Neural cell (in vitro differentiated cells): ENCODE measurements around the gene NGF. TPM values are rescaled to one million over a fixed set of nuclear protein-coding genes. Genes with fewer than 3 reads are reported as not detected.
"Not testable (repeated sequence)": the region's sequence is repeated elsewhere in the genome, so short reads cannot be mapped to it uniquely, and the experiment has no call there.

Experiments used
- H2AFZ ChIP-seq: fragments of 200-600, 300-800 bp; sonication (generic), shearing (Covaris generic); 2 replicates; pipeline ENCODE4 v1.6.0; 2014; ENCODE audit warnings: low read depth, mild to moderate bottlenecking, antibody characterized with exemption, low read length, moderate library complexity
- H3F3A ChIP-seq: fragments of 200-600 bp; shearing (Covaris generic); 2 replicates; pipeline ENCODE4 v1.6.1; 2016; ENCODE audit warnings: mild to moderate bottlenecking, moderate library complexity, mixed read lengths, antibody characterized with exemption, low read length; ENCODE audit not compliant: insufficient read depth, poor library complexity, severe bottlenecking
- H3K27ac ChIP-seq: fragments of 200-600, 300-800 bp; sonication (generic), shearing (Covaris generic); 2 replicates; pipeline ENCODE4 v1.5.1; 2014; ENCODE audit warnings: mild to moderate bottlenecking, low read length, moderate library complexity
- H3K27me3 ChIP-seq: fragments of 300-800, 200-600 bp; sonication (generic), shearing (Covaris generic); 2 replicates; pipeline ENCODE4 v1.6.0; 2014; ENCODE audit warnings: mild to moderate bottlenecking, low read depth, low read length, moderate library complexity; ENCODE audit not compliant: insufficient read depth
- H3K36me3 ChIP-seq: fragments of 300-800, 200-600 bp; sonication (generic), shearing (Covaris generic); 2 replicates; pipeline ENCODE4 v1.5.1; 2014; ENCODE audit warnings: mild to moderate bottlenecking, antibody characterized with exemption, low read length, moderate library complexity; ENCODE audit not compliant: insufficient read depth
- H3K4me2 ChIP-seq: fragments of 300-800, 200-600 bp; sonication (generic), shearing (Covaris generic); 2 replicates; pipeline ENCODE4 v1.6.0; 2014; ENCODE audit warnings: mild to moderate bottlenecking, low read length
- H3K4me3 ChIP-seq: fragments of 300-800, 200-600 bp; sonication (generic), shearing (Covaris generic); 2 replicates; pipeline ENCODE4 v1.5.1; 2014; ENCODE audit warnings: mild to moderate bottlenecking, low read length, moderate library complexity
- H3K79me2 ChIP-seq: fragments of 200-600 bp; shearing (Covaris generic); replicated peaks from 2 replicates; pipeline ENCODE4 v1.6.0; 2014; ENCODE audit warnings: mild to moderate bottlenecking, low read length, moderate library complexity; ENCODE audit not compliant: insufficient read depth
- H3K9ac ChIP-seq: fragments of 300-800, 200-600 bp; sonication (generic), shearing (Covaris generic); 2 replicates; pipeline ENCODE4 v1.6.1; 2016; ENCODE audit warnings: mild to moderate bottlenecking, low read length, mixed read lengths
- H3K9me2 ChIP-seq: fragments of 200-600 bp; shearing (Covaris generic); 2 replicates; pipeline ENCODE4 v1.6.1; 2016; ENCODE audit warnings: mild to moderate bottlenecking, low read length, mixed read lengths; ENCODE audit not compliant: insufficient read depth
- H3K9me3 ChIP-seq: fragments of 200-600, 300-800 bp; sonication (generic), shearing (Covaris generic); 2 replicates; pipeline ENCODE4 v1.6.1; 2016; ENCODE audit warnings: mild to moderate bottlenecking, mixed run types, low read length, moderate library complexity, mixed read lengths
- H4K20me1 ChIP-seq: fragments of 200-600 bp; shearing (Covaris generic); 2 replicates; pipeline ENCODE4 v1.6.1; 2016; ENCODE audit warnings: mild to moderate bottlenecking, mixed run types; ENCODE audit not compliant: insufficient read depth
- CTCF ChIP-seq: fragments of 450-650 bp; IDR thresholded peaks from 2 replicates; pipeline ENCODE4 v1.5.1; 2014; ENCODE audit warnings: antibody characterized with exemption, mild to moderate bottlenecking, moderate library complexity; ENCODE audit not compliant: poor library complexity, severe bottlenecking
- EP300 ChIP-seq: fragments of 450-650 bp; conservative IDR thresholded peaks from 2 replicates; pipeline ENCODE4 v1.6.1; 2014; ENCODE audit warnings: antibody characterized with exemption, mild to moderate bottlenecking, moderate library complexity; ENCODE audit not compliant: poor library complexity, severe bottlenecking
- EZH2 ChIP-seq: fragments of 200-600, 300-800 bp; shearing (Covaris generic), sonication (generic); IDR thresholded peaks from 2 replicates; pipeline ENCODE4 v1.6.1; 2014; ENCODE audit warnings: antibody characterized with exemption, low read length, borderline replicate concordance, mild to moderate bottlenecking; ENCODE audit not compliant: insufficient read depth, poor library complexity, severe bottlenecking
- MXI1 ChIP-seq: fragments of 450-650 bp; conservative IDR thresholded peaks from 2 replicates; pipeline ENCODE4 v1.6.1; 2014; ENCODE audit warnings: antibody characterized with exemption, mild to moderate bottlenecking; ENCODE audit not compliant: poor library complexity, severe bottlenecking
- POLR2AphosphoS5 ChIP-seq: IDR thresholded peaks from 2 replicates; pipeline ENCODE4 v1.6.1; 2012
- RAD21 ChIP-seq: fragments of 450-650 bp; conservative IDR thresholded peaks from 2 replicates; pipeline ENCODE4 v1.6.1; 2014; ENCODE audit warnings: antibody characterized with exemption, mild to moderate bottlenecking, moderate library complexity
- REST ChIP-seq: IDR thresholded peaks from 2 replicates; pipeline ENCODE4 v1.6.1; 2012; ENCODE audit warnings: borderline replicate concordance
- SMC3 ChIP-seq: fragments of 450-650 bp; conservative IDR thresholded peaks from 2 replicates; pipeline ENCODE4 v1.6.1; 2014; ENCODE audit warnings: antibody characterized with exemption, mild to moderate bottlenecking, moderate library complexity; ENCODE audit not compliant: poor library complexity
- TAF1 ChIP-seq: IDR thresholded peaks from 2 replicates; pipeline ENCODE4 v1.6.1; 2012; ENCODE audit warnings: low read depth
- polyA minus RNA-seq: library from RNA; depleted of rRNA, polyadenylated mRNA; stranded (reverse); fragments of >200 nt; gene quantifications from 2 replicates; pipeline ENCODE4 v1.2.3, GENCODE V29; 2014
- polyA plus RNA-seq: library from polyadenylated mRNA; depleted of rRNA; stranded (reverse); fragments of >200 nt; gene quantifications from 2 replicates; pipeline ENCODE4 v1.2.3, GENCODE V29; 2014

Gene NGF
- not detected in 2 replicates for polyA plus RNA-seq
- polyA minus RNA-seq: not detected in 2 replicates

- Histone ChIP-seq H3K79me2 (no peaks in the 10 kb centered on the region), H3K27ac (no peak within 1 kb of the TSS), H2AFZ (no peak within 1 kb of the TSS), H3K4me2 (peak within 1 kb of the TSS; percentile 84), H3K36me3 (no peaks in the 10 kb centered on the region), H3K27me3 (peaks cover 38% of the 10 kb centered on the region), H3K9me2 (no peaks in the 10 kb centered on the region), H3K9ac (peak within 1 kb of the TSS; percentile 34), H4K20me1 (no peaks in the 10 kb centered on the region), H3K4me3 (peak within 1 kb of the TSS; percentile 73), H3K9me3 (no peaks in the 10 kb centered on the region), H3F3A (no peaks in the 10 kb centered on the region)
- TF ChIP-seq POLR2AphosphoS5: peak; percentile 16
- no peak for TF ChIP-seq SMC3
Observed at GRCh38 chr1:115337633-115338456, at the start of gene NGF. NGF (minus strand) TSS chr1:115338249; CDS start chr1:115286795, 51,454 bp downstream.

- H3K9me2 ChIP-seq, H3K27ac ChIP-seq, H3K4me3 ChIP-seq, H3K27me3 ChIP-seq, H2AFZ ChIP-seq, H3F3A ChIP-seq, H3K9me3 ChIP-seq, H3K36me3 ChIP-seq, H3K4me2 ChIP-seq, H3K79me2 ChIP-seq, H4K20me1 ChIP-seq, H3K9ac ChIP-seq: not testable (repeated sequence)
Observed at GRCh38 chr1:115383455-115383854, 45.4 kb upstream of the NGF start.

- TF ChIP-seq TAF1 (no peak), EZH2 (no peak), MXI1 (no peak), REST (no peak), RAD21 (no peak), POLR2AphosphoS5 (no peak), SMC3 (no peak), EP300 (no peak), CTCF (no peak)
Observed at GRCh38 chr1:115379943-115380342, 41.9 kb upstream of the NGF start.

More at GRCh38 chr1:115379943-115380342, 41.9 kb upstream of the NGF start:
- H3F3A ChIP-seq: no peaks in the 10 kb centered on the region
- H3K9ac ChIP-seq: no peak overlapping the region
- H3K36me3 ChIP-seq: no peaks in the 10 kb centered on the region
- H3K79me2 ChIP-seq: no peaks in the 10 kb centered on the region
- no peaks in the 10 kb centered on the region for H4K20me1 ChIP-seq
- no peaks in the 10 kb centered on the region for H3K27me3 ChIP-seq
- no peak overlapping the region for H3K27ac ChIP-seq
- no peak overlapping the region for H3K4me3 ChIP-seq
- no peak overlapping the region for H2AFZ ChIP-seq
- no peaks in the 10 kb centered on the region for H3K9me2 ChIP-seq
- H3K4me2 ChIP-seq: no peak overlapping the region
- no peaks in the 10 kb centered on the region for H3K9me3 ChIP-seq
